Measurements from ENCODE around the gene WDR48.

DNA sequence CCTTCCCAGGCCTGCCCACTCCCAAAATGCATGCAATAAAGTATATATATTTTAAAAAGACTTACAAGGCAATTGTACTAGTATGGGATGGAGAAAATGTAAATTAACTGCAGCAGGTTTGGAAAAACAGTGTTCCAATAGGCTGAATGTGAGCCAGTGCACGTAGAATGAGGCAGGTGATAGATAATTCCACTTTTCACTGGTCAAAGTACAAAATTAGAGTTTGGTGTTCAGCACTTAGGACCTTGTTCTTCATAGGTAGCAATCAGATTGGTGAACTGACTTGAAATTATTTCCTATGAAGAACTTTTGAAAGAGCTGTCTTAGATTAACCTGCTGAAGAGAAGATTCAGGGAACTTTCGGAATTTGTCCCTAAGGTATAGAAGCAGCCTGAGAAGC is 1.9 kb downstream of the WDR48 start:
- TF ChIP-seq, protein P1, sequence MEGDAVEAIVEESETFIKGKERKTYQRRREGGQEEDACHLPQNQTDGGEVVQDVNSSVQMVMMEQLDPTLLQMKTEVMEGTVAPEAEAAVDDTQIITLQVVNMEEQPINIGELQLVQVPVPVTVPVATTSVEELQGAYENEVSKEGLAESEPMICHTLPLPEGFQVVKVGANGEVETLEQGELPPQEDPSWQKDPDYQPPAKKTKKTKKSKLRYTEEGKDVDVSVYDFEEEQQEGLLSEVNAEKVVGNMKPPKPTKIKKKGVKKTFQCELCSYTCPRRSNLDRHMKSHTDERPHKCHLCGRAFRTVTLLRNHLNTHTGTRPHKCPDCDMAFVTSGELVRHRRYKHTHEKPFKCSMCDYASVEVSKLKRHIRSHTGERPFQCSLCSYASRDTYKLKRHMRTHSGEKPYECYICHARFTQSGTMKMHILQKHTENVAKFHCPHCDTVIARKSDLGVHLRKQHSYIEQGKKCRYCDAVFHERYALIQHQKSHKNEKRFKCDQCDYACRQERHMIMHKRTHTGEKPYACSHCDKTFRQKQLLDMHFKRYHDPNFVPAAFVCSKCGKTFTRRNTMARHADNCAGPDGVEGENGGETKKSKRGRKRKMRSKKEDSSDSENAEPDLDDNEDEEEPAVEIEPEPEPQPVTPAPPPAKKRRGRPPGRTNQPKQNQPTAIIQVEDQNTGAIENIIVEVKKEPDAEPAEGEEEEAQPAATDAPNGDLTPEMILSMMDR (IDR thresholded peaks at IDR 0.05; ENCODE audit: borderline replicate concordance, extremely low read depth, low read length, poor library complexity, severe bottlenecking) = no peak
- TF ChIP-seq EZH2 (IDR thresholded peaks at IDR 0.05; ENCODE audit: borderline replicate concordance, low read depth, low read length, severe bottlenecking) = no peak
